ENCODE data around the gene RAB35. TPM values are rescaled to one million over a fixed set of nuclear protein-coding genes. Genes with fewer than 3 reads are reported as not detected.

Gene RAB35
- total and polyA plus RNA-seq, 9 donors: 14.1 to 48.5 (median 39.3) TPM

GRCh38 chr12:120102189-120103043 lies 14.1 kb downstream of the RAB35 start:
- Histone ChIP-seq H3K27ac (peak overlapping the region in 1 of 2 donors; percentile 74), H3K27me3 (no peaks in the 10 kb centered on the region), H3K36me3 (no peaks in the 10 kb centered on the region), H3K4me1 (ENCODE audit: insufficient read depth) (peaks cover 24% of the 10 kb centered on the region), H3K9me3 (no peaks in the 10 kb centered on the region), H3K4me3 (no peak overlapping the region)
- TF ChIP-seq POLR2A (IDR thresholded peaks at IDR 0.05) (no peak), CTCF (IDR thresholded peaks at IDR 0.05) (no peak), EP300 (IDR thresholded peaks at IDR 0.05) (no peak)
- 75 to 83% (median 81%) methylated on average over 27 to 30 of the region's 30 CpGs for WGBS, 3 donors
- intact Hi-C loops (cut with DNase I): no loop called here
- no peak for DNase-seq

- intact Hi-C loops (cut with DNase I): no loop called here
- Histone ChIP-seq H3K36me3 (no peaks in the 10 kb centered on the region), H3K4me3 (no peak overlapping the region), H3K4me1 (ENCODE audit: insufficient read depth) (peaks cover 24% of the 10 kb centered on the region), H3K9me3 (no peaks in the 10 kb centered on the region), H3K27me3 (no peaks in the 10 kb centered on the region), H3K27ac (peak overlapping the region; percentile 32 to 74)
- WGBS, 3 donors: 42 to 61% (median 50%) methylated on average over 13 of the region's 13 CpGs
- TF ChIP-seq POLR2A (IDR thresholded peaks at IDR 0.05): no peak
- no peak for TF ChIP-seq CTCF (IDR thresholded peaks at IDR 0.05)
- TF ChIP-seq EP300 (IDR thresholded peaks at IDR 0.05): no peak
- DNase-seq: no peak
Observed at GRCh38 chr12:120101617-120102016, 14.9 kb downstream of the RAB35 start.

- H3K4me1 ChIP-seq (ENCODE audit: insufficient read depth): peaks cover 24% of the 10 kb centered on the region
- intact Hi-C loops (cut with DNase I): no loop called here
- H3K9me3 ChIP-seq: no peaks in the 10 kb centered on the region
- WGBS, 3 donors: 10 to 14% (median 14%) methylated on average over 11 of the region's 11 CpGs
- no peaks in the 10 kb centered on the region for H3K27me3 ChIP-seq
- H3K27ac ChIP-seq: peak overlapping the region; percentile 32 to 74
- DNase-seq: peak in 2 of 5 donors; percentile 51 to 62
- H3K4me3 ChIP-seq: no peak overlapping the region
- no peaks in the 10 kb centered on the region for H3K36me3 ChIP-seq
- no peak for TF ChIP-seq POLR2A (IDR thresholded peaks at IDR 0.05)
- no peak for TF ChIP-seq CTCF (IDR thresholded peaks at IDR 0.05)
- no peak for TF ChIP-seq EP300 (IDR thresholded peaks at IDR 0.05)
Observed at GRCh38 chr12:120101182-120101581, 15.4 kb downstream of the RAB35 start.

- TF ChIP-seq POLR2A (IDR thresholded peaks at IDR 0.05) (no peak), CTCF (IDR thresholded peaks at IDR 0.05) (no peak), EP300 (IDR thresholded peaks at IDR 0.05) (no peak)
- DNase-seq: peak; percentile 71 to 85 (median 77)
- intact Hi-C loops (cut with DNase I): no loop called here
- WGBS, 3 donors: 21 to 55% (median 22%) methylated on average over 17 to 21 of the region's 21 CpGs
- H3K4me3 ChIP-seq: no peak overlapping the region
- H3K27me3 ChIP-seq: no peaks in the 10 kb centered on the region
- no peaks in the 10 kb centered on the region for H3K36me3 ChIP-seq
- peaks cover 24% of the 10 kb centered on the region for H3K4me1 ChIP-seq (ENCODE audit: insufficient read depth)
- H3K9me3 ChIP-seq: no peaks in the 10 kb centered on the region
- H3K27ac ChIP-seq: peak overlapping the region in 1 of 2 donors; percentile 74
Observed at GRCh38 chr12:120100630-120101029, 15.9 kb downstream of the RAB35 start.

Data from ovary (tissue), 9 donors.